Sciatic nerve (tissue), 2 donors: ENCODE results near the gene SCMH1. TPM values are rescaled to one million over a fixed set of nuclear protein-coding genes. Genes with fewer than 3 reads are reported as not detected.
"Not testable (repeated sequence)": the region's sequence is repeated elsewhere in the genome, so short reads cannot be mapped to it uniquely, and the experiment has no call there.

Experiments
- ATAC-seq: fragments of 200-7000 bp; cut with Tn5 transposase; one replicate; pipeline ENCODE4 v1.9.1; 2020; ENCODE audit warnings: mild to moderate bottlenecking, moderate library complexity
- DNase-seq: peaks from one replicate; pipeline ENCODE4 v3.0.0-alpha.2; 2020; ENCODE audit warnings: low spot score
- intact Hi-C: fragments of 100-400 bp; cut with DNase I; formaldehyde crosslinking; loops from one replicate; pipeline ENCODE4 v1.14.2; 2022
- total RNA-seq: library from RNA; stranded (reverse); fragmentation: NEBNext Ultra II Directional; extraction: Animal tissue kit (Norgen Biotek cat#: 25700); gene quantifications from one replicate; pipeline ENCODE4 v1.2.1, GENCODE V29; 2021
- donor health status: DM: no; HTN: no; CAD: no.
- donor health status: DM: no; HTN: no; CAD: no.

Gene SCMH1
- total RNA-seq, 1 donor from 2014 or later = 48.9 TPM

DNA sequence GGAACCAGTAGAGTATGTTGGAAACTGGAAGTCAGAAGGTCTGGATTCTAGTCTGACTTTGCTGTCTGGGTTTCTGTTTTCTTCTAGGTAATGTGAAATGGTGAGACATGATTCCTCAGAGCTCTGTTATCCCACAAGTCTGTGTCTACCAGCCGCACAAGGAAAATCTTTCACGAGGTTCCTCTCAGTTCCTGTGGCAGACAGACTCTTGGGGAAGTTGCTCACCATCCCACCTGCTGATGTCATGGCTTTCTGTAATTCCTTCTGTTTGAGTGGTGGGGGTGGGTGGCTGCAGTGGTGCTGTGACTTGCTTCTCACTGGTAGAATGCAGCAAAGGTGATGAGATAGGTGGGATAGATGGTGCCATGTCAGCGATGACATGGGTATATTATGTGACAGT, 17.1 kb upstream of the SCMH1 start:
- ATAC-seq (no peak), DNase-seq (no peak)
- intact Hi-C loops = no loop called here

DNA sequence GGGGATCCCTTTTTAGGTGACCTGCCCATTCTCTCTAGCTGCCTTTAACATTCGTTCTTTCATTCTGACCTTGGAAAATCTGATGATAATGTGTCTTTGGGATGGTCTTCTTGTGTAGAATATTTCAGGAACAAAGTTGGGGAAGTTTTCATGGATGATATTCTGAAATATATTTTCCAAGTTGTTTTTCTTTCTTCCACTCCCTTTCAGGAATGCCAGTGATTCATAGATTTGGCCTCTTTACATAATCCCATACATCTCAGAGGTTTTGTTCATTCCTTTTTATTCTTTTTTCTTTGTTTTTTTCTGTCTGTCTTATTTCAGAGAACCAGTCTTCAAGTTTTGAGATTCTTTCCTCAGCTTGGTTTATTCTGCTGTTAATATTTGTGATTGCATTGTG, 13.9 kb upstream of the SCMH1 start:
- no peak for DNase-seq
- intact Hi-C loops = no loop called here
- no peak for ATAC-seq

DNA sequence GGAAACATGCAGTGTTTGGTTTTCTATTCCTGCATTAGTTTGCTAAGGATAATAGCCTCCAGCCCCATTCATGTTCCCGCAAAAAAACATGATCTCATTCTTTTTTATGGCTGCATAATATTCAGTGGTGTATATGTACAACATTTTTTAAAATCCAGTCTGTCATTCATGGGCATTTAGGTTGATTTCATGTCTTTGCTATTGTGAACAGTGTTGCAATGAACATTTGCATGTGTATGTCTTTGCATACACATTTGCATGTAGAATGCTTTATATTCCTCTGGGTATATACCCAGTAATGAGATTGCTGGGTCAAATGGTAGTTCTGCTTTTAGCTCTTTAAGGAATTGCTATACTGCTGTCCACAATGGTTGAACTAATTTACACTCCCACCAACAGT, 9.0 kb upstream of the SCMH1 start:
- DNase-seq, intact Hi-C loops, ATAC-seq: not testable (repeated sequence)

DNA sequence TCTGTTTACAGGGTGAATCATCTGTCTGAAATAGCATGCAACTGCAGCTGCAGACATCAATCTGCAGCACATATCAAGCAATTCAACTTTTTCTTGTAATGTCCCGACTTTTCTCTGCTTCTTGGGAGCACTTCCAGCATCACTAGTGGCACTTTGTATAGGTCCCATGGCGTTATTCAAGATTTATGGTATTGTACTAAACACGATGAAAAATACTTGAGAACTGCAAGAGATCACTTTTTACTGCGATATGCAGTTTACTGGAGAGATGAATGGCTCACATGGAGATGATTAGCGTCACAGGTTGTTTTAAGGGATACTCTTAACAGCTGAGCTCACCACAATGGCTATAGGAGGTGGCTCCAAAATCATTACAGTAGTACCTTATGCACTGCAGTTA, 7.2 kb upstream of the SCMH1 start:
- ATAC-seq (no peak), DNase-seq (no peak)
- intact Hi-C loops = no loop called here

DNA sequence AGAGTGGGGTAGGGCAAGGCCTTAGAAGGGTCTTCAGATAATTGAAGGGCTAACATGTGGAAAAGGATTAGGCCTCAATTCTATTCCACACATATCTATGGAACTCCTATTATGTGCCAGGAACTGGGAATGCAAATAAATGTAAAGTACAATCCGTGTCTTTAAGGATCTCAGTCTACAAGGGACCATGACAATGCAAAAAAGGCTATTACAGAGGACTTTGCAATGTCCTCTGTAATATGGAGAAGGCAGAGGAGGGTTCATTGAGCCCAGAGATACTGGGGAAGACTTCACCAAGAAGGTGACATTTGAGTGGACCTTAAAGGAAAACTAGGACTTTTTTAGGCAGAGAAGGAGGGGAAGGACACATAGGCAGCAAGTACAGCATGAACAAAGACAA, 4.5 kb upstream of the SCMH1 start:
- DNase-seq = no peak
- intact Hi-C loops = no loop called here

DNA sequence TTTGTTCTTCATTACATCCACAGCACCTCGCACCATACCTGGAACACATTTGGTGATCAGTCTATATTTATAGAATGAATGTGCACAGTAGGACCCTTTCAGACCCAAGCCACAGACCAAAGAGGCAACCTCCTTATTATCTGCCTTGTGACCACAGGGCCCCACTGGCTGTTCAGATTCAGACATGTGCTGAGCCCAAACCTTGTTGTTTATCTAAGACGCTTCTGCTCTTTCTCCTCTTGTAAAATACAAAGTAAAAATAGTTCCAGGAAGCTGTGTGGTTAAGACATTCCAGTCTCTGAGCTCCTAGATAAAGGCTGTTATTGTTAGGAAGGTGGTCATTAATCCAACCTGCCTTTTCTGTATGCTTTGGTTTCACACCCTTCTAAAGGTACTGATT, 3.6 kb upstream of the SCMH1 start:
- no peak for ATAC-seq
- no peak for DNase-seq
- intact Hi-C loops = no loop called here

More for the DNA sequence above, 4.5 kb upstream of the SCMH1 start:
- no peak for ATAC-seq

DNA sequence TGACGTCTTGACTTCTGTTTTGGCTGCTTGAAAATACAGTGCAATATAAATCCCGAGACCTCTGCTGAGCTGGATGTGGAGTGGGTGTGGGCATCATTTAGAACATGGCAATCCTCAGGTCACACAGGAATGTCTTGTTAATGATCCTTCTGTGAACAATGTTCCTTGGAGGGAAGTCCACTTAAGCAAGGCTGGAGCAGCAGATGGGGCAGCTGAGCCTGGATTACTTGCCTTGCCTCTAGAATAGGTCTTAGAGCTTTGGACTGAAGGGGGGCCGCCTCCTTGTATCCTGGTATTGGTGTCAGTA, 926 bp upstream of the SCMH1 start:
- DNase-seq (no peak), ATAC-seq (no peak)
- intact Hi-C loops = no loop called here

DNA sequence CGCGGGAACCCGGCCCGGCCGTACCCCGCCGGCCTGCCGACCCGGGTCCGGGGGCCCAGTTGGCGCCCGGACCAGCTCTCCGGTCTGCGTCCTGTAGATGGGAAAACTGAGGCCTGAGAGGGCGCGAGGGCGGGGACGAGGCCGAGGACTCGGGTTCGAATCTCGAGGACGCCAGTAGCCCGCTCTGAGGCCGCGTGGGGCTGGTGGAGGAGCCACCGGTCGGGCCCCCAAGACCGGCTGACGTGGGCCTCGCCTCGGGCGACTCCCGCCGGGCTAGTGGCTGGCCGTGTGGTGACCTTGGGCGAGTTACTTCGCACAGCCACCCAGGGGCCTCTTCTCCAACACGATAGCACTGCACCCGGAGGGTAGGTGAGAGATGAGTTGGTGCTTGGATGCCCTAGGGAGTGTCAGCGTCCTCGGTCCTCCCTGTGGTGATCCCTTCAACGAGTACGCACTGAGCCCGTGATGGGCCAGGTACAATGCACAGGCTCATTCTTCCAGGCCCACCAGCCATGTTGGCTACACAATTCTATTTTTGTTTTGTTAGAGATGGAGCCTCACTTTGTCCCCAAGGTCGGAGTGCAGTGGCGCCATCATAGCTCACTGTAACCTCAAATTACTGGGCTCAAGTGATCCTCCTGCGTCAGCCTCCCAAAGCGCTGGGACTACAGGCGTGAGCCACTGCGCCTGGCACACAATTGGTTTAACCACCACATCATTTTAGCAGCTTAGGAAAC, 404 bp upstream of the SCMH1 start:
- ATAC-seq (peak; percentile 27), DNase-seq (peak; percentile 70)
- intact Hi-C loops = no loop called here

DNA sequence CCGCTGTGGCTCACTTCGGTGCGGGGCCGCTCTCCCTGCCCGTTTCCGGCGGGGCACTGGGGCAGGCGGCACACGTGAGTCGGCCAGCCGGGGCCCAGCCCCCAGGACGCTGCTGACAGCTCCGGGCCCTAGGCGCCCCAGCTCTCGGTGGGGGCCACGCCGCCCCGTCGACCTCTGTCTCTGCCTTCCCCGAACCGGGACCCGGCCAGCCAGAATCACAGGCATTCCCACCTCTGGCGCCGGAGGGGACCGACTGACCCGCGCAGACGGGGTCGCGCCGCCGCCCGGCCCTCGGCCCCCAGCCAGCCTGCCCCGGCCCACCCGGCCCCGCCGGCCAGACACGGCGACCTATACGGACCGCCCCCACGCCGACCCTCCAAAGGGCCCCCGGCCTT, 755 bp downstream of the SCMH1 start:
- intact Hi-C loops = no loop called here
- peak; percentile 88 for ATAC-seq
- peak; percentile 72 for DNase-seq

DNA sequence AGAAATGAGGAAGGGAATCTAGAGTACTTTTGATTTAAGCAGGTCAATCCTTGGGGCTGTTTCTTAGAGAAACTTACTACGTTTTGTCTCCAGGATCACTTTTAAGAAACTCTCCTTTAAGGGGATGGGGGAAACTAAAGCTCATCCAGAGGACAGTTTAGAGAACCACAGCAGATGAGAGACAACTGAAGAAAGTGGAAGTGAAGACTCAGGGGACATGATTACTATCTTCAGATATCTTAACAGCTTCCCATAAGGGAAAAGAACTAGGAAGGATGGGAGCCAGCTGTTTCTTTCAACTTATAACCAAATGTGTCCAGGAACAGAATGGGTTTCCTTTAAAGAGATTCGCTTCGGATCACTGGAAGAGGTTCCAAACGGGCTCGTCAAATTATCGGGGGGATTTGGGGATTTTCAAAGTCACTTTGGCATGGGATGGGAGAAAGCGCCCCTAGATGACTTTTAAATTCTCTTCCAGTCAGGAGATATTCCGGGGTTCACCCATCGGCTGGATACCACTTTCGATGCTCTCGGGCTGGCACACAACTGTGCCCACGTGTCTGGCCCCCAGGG, 1.2 kb downstream of the SCMH1 start:
- intact Hi-C loops = no loop called here
- peak; percentile 6 for ATAC-seq
- no peak for DNase-seq

DNA sequence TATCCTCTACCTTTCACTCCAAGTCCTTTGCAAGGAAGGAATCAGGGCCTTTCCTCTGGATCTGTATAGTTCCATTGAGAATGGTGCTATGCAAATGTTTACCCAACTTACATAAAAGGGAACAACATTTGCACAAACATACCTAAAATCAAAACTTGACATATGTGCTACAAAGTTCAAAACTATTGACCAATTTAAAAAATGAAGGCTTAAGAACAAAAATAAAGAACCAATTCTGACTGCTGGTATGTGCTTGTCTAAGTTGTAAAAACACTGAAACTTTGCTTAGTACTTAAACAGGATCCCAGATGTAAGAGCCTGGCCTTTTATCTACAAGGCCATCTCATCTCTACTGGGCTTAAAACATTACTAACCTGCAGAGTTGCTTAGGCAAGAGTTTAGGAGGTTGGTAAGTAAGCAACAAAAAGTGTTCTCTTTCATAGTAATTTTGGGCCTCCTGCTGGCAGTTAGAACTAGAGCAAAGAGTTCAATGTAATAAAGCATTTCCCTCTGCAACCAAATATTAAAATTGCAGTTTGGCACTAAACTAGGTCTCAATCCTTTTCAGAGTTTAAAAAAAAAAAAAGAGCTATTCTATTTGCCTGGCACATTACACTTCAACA, 2.0 kb downstream of the SCMH1 start:
- ATAC-seq (peak; percentile 64), DNase-seq (no peak)
- intact Hi-C loops = no loop called here

DNA sequence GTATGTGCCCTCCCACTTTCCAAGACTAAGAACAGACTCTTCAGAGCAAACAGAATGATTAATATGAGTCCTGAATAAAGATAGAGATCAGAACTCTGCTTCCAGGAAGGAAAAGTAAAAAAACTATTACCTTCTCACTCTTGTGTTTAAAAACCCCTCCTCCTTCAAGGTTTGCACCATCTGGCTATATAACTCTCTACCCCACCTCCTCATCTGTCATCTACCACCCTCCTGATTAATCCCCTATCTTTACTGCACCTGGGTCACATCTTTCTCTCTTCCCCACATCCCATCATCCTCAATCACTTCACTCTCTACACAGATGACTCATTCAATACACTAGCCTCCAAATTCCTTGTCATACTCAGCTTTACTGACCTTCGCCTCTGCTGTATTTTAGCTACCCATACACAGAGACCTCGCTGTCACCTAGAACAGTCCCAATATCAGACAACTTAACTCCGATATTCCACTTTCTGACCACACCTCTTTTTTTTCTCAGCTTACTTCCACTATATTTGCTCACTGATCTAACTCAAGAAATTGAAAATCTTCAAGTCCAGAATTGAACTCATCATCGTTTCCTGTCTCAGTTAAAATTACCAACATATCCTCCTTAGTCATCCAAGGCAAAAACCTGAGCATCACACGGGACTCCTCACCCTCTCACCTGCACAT, 3.7 kb downstream of the SCMH1 start:
- no peak for ATAC-seq
- DNase-seq = no peak
- intact Hi-C loops = no loop called here

DNA sequence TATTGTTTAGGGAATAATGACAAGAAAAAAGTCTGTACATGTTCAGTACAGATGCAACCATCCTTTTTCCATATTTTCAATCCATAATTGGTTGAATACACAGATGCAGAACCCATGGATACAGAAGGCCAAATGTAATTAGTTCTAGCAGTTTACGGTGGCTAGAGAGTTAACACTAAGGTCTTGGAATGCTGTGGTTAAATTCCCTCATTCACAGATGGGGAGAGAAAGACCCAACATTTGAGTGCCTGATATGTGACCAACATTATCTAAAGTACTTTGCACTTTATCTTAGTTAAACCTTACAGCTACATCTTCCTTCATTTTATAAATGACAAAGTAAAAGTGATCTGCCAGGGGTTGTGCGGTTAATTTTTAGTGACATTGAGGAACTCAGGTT, 5.3 kb downstream of the SCMH1 start:
- intact Hi-C loops = no loop called here
- ATAC-seq (no peak), DNase-seq (no peak)

DNA sequence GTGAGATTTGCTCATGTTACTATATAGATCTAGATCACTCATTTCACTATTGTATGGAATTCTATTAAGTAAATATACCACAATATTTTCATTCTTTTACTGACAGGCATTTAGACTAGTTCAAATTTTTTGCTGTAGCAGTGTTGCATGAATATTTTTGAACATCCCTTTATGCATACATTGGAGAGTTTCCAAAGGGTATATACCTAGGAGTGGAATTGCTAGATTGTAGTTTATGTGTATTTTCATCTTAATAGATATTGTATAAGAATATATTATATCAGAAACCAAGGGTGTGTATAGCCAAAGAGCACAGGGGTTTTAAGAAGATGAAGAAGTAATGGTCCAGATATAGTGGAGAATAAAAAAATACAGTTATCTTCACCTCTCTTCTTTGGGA, 6.2 kb downstream of the SCMH1 start:
- no peak for ATAC-seq
- intact Hi-C loops = no loop called here
- no peak for DNase-seq

DNA sequence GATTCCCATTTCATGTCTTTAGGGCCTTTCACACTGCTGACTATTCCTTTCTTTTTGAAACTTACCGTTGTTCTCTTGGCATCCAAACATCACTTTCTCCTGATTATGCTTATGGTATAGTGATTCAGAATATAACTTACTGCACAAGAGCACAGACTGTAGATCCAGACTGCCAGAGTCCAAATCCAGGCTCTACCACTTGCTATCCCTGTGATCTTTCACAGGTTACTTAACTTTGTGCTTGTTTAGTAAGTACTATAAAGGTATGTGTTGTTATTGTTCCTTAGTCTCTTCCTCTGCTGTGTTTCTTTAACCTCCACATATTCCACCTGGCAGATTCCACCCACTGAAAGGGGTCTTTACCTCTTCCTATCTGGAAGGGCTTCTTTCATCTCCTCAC, 8.4 kb downstream of the SCMH1 start:
- no peak for DNase-seq
- no peak for ATAC-seq
- intact Hi-C loops = no loop called here

DNA sequence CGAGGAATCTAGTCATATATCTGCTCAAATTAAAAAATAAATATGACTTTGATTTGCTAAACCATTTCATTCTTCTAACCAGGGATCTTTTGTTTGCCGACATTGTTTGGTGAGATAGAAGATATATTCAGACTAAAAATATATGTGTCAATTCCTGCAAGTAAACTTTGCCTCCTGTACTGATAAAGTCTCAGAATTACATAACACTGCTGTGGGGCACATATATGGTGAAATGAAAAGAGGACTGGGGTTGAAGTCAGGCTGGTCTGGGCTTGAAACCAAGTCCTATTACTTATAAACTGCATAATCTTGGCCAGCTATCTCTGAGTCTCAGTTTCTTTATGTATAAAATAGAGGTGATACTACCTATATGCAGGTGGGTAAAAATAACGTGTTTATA, 9.8 kb downstream of the SCMH1 start:
- DNase-seq (no peak), ATAC-seq (no peak)
- intact Hi-C loops = no loop called here

DNA sequence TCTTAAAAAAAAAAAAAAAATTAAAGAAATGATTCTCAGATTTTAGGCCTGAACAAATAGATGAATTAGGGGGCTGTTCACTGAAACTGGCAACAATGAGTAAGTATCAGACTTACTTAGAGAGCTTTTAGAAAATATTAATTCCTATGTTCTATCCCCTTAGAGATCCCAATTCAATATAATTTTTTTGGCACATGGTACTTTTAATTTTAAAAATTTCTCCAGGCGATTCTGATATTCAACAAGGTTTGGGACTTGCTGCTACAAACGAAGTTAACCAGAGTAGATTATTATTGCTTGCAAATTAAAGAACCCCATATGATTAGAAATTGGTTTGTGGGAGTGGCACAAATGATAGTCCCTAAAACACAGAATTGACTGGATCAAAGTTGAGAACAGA, 11.4 kb downstream of the SCMH1 start:
- intact Hi-C loops = no loop called here
- no peak for DNase-seq
- ATAC-seq = no peak

DNA sequence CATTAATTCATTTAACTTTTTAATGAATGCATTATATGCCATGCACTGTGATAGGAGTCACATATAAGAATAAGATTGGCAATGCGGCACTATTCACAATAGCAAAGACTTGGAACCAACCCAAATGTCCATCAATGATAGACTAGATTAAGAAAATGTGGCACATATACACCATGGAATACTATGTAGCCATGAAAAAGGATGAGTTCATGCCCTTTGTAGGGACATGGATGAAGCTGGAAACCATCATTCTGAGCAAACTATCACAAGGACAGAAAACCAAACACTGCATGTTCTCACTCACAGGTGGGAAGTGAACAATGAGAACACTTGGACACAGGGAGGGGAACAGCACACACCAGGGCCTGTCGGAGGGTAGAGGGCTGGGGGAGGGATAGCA, 12.9 kb downstream of the SCMH1 start:
- DNase-seq, ATAC-seq, intact Hi-C loops: not testable (repeated sequence)

DNA sequence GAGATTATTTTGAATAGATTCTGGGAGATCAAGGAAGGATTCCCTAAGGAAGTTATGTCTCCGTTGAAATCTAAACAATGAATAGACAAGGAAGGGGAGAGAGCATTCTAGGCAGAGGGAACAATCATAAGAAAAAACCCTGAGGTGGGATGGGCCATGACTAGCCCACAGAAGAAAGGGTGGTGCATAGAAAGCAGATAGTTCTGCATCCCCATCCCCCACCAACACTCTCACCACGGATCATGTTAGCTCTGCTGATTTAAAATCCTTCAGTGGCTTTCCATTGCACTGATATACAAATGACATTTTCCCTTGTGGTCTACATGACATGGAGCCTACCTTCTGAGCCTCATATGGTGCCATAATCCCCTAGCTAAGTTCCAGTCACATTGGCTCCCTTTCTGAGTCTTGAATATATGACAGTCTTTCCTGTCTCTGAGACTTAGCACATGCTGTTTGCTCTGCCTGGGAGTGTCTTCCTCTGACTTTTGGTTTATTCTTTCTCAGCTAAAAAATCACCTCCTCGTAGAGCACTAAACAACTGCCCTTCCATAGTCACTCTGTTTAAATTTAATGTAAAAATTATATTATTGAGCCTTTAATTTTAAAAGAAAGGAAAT, 15.2 kb downstream of the SCMH1 start:
- no peak for ATAC-seq
- intact Hi-C loops = no loop called here
- no peak for DNase-seq

DNA sequence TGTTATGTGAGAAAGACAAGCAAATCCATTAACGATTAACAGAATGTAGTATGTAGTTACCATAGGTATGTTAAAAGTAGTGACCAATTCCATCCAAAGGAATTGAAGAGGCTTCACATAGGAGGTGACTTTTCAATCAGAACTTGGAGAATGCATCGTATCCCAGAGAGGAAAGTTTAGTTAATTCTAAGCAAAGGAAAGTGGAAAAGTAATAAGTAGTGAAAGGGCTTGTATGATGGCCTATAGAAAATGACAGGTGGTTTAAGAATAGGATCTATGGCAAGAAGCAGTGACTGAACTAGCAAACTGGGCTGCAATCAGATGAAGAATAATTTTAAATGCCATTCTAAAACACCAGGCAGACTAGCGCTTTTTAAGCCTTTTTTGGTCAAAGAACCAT, 16.6 kb downstream of the SCMH1 start:
- DNase-seq (no peak), ATAC-seq (no peak)
- intact Hi-C loops = no loop called here
